NCI-H1417 treated with DMSO at 0.1 percent for 48 hours (cell line): ENCODE measurements around the gene ATXN7L1.
"Not testable (repeated sequence)": the region's sequence is repeated elsewhere in the genome, so short reads cannot be mapped to it uniquely, and the experiment has no call there.

Experiments used
- DNase-seq: peaks from one replicate; lab custom pipeline; 2025; lab: John Stamatoyannopoulos, UW

ATXN7L1 gene

DNA sequence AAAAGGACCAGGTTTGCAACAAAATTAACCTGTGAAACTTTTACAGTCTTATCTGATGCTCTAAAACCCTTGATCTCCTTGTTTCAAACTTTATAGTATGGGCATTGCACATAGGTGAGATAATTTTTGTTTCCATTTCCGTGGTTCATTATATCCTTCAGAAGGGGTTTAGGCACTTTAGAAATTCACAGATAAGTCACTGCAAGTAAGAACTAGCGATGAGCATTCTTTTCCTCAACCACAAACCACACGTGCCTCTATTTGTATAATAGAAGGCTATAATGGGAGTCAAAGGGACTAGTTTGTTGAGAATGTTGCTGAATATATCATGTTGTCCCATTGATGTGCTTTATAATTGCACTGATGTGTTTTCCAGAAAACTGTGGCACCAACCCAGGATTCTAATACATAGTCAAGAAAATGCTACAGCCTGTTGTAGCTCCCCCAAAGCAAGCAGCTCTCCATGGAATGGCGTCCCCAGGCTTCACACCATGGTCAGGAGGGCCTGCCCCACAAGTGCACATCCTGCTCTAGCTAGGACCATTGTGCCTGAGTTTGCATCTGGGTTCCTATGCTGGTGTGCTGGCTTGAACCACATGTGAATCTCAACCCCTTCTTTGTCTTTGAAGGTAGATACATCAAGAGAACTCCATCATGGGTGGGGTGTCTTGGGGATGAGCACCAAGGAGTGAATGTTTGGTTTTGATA, 14.0 kb upstream of the ATXN7L1 start:
- DNase-seq, result no peak

DNA sequence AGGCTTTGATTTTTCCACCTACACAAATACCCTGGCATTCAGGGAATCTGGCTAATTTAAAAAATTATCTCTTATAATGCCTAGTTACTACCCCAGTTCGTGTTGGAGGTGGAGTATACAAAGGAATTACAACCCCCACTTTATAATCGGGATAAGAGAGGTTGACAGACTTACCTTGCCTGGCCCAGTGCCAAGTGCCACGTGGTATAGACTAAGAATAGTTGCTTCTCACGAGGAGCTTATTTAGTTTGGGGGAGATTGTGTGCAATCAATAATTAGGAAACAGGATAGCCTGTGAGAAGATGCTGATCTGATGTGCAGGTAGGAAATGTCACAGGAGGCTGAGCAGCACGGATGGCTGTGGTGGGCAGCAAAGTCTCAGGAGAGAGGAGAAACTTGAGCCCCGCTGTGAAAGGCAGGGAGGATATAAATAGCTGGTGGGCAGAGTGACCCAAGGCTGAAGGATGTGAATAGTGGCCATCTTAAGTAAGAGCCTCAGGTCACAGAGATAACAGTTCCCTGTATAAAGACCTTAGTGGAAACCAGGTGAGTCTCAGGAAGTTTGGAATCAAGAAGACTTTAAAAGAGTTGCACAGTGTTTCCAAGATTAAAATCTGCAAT, 11.3 kb upstream of the ATXN7L1 start:
- no peak for DNase-seq

DNA sequence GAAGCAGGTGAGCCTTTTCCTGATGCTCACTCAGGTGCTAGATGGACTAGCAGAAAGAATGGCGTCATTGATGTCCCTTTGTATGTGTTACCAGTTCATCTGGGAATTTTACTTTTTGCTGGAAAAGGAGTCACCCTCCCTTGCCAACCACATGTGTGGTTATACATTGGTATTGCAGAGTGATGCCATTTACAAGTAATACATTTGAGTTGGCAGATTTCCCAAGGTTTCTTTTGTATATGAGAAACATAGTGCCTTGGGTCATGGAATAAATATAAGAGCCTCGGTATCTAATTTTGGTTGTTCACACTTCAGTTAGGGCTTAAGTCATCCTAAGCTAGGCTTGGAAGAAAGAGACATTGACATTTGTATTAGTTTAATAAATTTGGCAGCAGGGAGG, 10.4 kb upstream of the ATXN7L1 start:
- DNase-seq, result no peak

DNA sequence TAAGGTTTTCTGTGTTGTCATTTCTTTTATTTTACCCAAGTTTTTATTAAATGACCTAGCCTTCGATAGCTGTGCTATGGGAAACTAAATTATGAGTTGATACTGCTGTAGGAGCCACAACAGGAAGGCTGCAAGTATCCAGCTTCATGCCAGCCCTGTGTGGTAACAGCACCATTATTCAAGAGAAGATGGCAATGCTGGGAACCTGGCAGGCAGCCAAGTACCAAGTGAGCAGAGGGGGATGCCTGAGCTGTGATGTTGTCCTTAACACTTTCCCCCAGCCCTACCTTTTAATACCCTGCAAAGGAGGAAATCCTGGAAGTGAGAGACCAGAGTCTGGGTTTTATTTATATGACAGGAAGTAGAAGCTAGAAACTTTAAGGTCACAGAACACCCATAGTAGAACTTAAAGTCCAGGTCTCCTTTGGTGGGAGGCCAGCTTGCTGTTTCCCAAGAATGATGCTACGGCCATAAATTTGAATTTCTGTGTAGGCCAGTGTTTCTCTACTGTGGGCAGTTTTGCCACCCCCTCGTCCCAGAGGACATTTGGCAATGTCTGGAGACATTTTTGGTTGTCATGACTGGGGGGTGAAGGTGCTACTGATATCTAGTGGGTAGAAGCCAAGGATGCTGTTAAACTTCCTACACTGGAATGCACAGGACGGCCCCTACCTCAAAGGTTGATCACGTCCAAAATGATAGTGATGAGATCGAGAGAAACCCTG, 9.2 kb upstream of the ATXN7L1 start:
- DNase-seq, result no peak

DNA sequence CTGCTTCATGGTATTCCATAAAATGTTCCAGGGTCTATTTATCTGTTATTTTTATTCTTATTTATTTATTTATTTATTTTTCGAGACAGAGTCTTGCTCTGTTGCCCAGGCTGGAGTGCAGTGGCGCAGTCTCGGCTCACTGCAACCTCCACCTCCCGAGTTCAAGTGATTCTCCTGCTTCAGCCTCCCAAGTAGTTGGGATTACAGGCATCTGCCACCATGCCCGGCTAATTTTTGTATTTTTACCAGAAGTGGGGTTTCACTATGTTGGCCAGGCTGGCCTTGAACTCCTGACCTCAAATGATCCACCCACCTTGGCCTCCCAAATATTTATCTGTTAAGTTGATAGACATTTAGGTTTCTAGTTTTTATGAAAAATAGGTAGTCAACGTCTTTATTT, 6.8 kb upstream of the ATXN7L1 start:
- not testable (repeated sequence) for DNase-seq

DNA sequence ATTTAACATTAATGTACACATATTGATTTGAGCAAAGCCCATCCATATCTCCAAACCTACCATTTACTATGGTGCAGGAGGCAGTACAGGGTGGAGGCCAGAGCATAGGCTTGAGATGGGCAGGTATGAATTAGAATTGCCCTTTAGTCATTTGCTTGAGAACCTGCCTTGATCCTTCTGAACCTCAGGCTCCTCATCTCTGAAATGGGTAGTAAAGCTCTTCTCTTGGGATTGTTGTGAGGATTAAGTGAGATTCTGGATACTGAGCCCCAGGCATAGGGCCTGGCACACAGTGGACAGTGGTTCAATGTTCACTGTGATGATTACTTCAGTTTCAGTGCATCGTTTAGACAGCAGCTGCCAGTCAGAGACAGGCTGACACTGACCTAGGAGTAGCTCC, 5.0 kb upstream of the ATXN7L1 start:
- no peak for DNase-seq

DNA sequence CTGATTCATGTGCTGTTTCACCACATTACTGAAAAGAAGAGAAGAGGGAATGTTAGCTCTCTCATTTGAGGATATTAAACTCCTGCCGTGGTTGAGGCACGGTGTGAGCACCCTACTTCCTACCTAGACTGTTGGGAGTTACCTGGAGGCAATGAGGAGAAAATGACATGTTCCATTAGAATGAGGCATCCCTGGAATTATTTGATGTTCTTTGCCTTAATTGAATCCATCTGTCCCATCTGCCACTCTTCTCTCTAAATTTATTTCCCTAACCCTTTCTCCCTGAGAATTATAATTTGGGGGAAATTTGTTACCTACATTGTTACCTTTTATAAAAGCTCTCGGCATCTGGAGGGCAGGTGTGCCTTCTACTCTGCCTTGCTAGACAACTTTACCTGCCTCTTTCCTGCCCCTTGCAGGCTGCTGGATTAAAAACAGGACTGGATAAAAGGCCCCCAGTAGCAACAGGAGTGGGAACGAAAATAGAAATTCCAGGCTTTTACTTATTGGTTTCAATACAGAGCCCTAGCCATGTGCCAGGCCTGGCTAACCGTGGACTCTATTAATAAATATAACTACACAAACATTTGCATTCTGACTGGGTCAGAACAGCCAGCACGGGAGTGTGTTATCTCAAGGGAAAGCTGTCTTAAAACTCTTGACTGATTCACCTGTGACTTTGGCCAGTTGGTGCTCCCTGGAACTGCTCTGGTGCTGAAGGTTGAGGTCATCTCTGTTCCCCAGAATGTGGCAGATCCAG, 4.4 kb upstream of the ATXN7L1 start:
- no peak for DNase-seq

DNA sequence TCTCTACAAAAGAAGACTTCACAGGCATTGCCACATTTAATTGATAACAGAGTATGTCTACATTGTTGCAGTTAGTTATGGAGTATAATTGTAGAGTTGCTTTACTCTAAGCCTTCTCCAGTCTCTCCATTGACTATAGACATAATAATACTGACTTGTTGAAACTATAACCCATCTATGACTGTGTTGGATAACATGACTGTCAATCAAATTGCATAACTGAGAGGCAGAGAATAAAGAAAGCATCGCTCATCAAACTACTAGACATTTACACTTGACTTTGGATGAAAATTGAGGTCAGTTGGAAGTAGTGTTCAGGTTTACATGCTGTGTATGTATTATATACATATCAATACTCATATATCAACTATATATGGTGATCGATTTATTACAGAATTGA, 3.4 kb upstream of the ATXN7L1 start:
- DNase-seq, result no peak

DNA sequence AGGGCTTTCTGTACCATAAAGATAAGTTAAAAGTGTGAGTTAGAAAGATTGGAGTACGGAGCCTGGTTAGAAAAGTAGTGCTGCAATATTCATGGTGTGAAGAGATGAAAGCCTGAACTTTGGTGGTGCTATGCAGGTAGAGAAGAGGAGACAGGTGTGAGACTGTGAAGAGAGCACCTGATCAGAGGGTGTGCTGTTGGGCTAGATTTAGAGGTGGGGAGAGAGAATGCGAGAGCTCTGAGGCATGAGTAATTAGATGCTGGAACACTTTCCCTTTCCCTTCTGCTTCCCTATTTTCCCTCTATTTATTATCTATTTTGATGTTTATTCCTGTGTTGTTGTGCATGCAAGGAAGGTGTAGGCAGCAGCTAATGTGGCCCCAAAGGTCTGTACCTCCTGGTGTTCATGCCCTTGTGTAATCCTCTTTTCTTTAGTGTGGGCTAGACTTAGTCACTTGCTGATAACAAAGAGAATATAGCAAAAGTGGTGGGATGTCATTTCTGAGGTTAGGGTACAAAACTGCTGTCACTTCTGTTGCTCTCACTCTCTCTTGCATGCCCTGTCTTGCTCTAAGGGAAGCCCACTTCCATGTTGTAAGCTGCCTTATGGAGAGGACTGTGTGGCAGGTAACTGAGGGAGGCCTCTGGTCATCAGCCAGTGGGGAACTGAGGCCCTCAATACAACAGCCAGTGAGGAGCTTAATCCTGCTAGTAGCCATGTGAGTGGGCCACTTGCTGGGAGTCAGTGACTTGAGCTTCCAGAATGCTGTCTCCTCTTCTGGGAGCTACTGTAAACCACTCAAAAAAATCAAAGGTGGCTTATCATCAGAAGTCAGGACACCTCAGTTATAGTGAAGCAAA, 2.6 kb upstream of the ATXN7L1 start:
- DNase-seq, result no peak

DNA sequence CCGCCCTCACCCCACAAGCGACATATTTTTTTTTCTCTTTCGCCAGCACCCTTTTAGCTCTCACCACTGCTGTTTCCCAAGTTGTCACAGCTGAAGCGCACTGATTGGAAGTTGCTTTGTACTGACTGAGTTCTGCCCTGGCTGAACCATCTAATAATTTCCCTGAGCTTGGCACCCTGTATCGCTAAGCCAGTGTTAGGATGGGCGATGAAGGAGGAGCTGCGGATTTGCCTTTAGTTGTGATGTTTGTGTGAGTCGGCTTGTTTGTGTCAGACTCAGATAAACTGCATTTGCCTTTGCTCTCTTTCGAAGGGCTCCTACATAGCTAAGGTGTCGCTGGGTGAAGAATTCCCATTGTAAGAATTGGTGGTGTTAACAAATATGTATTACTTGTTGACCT, 1.3 kb upstream of the ATXN7L1 start:
- no peak for DNase-seq

DNA sequence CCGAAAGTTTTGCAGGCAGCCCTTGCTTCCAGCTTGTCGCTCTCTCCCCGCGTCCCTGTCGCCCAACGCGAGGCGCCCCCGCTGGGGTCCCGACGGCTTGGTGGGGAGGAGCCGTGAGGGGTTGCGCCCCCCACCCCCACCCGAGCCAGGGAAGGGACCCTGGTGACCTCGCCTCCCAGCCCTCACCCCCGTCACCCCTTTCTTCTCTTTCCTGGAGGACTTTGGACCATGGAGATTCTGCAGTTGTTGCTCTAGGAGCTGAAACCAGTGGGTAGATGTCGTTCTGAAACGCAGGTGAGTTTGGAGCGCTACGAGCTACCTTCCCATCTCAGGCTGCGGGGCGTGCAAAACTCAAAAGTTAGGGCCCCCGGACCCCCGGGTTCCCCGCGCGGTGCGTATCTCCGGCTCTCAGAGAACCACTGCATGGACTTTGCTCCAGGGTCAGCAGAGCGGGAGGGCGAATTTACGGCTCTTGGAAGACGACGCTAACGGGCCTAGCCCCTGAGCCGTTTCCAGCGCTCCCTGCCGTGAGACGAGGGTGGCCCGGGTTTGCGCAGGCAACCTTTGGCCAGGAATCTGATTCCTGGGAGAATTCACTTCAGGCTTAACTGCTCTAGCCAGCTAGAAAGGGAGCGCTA, 684 bp upstream of the ATXN7L1 start:
- no peak for DNase-seq

DNA sequence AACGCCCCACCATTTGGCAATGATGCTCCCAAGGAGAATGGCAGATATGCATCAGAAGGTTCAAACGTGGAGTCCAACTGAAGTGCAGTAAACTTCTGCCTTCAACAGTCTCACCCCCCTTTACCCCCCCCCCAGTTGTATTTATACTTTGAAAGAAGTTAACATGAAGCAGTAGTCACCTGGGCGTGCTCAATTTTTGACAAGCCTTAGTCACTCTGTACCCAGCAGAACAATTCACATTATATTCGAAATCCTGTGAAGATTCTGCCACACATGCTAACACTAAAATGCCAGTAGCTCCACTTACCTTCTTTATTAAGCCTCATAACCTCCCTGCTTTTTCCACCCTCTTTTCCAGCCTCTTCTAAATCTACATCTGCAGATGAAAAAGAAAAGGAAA, 894 bp downstream of the ATXN7L1 start:
- DNase-seq, result no peak

DNA sequence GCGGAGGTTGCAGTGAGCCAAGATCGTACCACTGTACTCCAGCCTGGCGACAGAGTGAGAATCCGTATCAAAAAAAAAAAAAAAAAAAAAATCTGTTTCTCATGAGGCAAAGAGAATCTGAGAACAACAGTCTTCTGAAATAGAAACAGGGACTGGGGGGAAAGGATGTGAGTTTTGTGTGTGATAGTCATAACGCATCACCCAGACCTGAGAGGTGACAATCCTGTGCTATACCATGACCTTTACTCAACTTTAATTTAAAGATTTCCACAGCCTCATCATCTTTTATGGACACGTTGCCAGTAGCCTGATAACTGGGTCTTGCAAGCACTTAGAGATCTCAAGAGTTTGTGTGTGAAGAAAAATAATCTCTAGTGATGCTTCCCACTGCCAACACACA, 2.3 kb downstream of the ATXN7L1 start:
- no peak for DNase-seq

DNA sequence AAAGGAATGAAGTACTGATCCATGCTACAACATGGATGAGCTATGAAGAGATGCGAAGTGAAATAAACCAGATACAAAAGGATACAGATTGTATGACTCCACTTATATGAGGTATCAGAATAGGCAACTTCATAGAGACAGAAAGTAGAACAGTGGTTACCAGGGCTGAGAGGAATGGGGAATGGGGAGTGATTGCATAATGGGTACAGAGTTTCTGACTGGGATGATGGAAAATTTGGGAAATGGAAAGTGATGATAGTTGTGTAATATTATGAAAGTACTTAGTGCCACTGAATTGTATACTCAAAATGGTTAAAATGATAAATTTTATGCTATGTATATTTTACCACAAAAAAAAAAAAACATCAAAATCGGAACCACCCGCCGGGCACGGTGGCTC, 3.9 kb downstream of the ATXN7L1 start:
- DNase-seq, result no peak

DNA sequence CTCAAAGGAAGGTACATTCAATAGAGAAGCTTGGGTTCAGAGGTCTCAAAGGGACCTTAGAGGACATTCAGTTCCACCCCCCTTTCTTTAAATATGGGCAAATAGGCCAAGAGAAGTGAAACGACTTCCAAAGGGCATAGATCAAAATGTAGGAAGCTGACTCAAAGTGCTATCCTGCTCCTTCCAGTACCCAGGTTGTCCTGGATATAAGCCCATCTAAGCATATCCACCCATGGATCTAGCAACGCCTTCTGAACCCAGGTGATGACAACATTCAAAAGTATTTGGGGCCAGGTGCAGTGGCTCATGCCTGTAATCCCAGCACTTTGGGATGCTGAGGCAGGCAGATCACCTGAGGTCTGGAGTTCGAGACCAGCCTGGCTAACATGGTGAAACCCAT, 5.3 kb downstream of the ATXN7L1 start:
- no peak for DNase-seq

DNA sequence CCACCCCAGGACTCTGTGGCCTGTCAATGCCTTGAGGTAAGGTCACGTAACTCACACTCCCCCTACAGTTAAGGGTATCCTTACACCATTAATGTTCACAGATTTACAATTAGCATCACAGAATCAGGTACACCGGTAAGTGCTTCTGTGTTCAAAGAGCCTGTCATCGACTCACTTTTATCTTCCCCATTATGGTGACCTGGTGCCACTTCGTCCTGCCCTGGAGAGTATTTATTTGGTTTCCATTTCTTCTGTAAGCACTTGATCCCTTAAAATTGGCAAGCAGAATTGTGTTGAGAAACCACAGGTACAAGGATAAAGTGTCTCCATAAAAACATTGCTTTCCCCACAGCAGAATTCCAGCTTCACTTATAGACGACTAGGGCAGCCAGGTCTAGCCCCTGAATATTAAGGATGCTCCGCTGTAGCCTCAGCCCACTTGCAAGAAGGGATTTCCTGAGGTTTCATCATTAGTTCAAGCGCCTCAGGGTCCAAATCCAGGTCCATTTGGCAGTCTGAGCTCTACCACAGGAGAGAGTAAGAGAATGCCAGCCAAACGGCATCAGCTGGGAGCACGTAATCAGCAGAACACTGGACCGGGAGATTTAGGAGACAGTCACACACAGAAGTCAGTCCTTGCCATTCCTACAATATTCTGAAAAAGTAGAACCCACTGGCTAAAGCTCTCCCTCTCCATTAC, 10.1 kb downstream of the ATXN7L1 start:
- no peak for DNase-seq

DNA sequence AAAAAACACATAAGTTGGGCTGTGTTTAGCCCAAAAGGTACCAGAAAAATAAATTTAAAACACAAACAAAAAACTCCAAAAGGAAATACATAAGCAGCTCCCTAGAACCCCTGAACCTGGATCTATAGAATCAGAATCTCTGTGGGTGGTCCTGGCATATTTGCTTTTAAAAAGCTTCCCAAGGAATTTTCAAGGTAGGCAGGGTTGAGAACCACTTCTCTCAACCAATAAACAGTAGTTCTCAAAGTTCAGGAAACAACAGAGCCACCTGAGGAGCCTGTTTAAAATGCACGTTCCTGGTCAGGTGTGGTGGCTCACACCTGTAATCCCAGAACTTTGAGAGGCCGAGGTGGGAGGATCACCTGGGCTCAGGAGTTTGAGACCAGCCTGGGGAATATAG, 12.5 kb downstream of the ATXN7L1 start:
- DNase-seq, result no peak

DNA sequence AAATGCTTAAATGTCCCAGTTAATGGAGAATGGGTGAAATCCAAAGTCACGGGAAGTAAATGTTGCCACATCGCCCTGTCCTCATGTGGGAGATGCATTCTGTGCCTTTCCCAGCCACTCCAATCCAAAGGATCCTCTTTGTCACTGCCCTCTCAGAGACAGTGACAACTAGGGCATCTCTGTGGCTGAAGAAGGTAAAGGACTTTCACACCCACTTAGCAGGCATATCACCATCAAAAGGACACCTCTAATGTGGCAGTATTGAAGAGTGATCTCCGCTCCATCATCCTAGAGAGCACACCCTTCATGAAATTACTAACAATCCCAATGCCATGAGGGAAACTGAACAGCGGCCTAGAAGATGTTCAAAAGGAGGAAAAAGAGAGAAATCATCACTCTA, 13.6 kb downstream of the ATXN7L1 start:
- no peak for DNase-seq

DNA sequence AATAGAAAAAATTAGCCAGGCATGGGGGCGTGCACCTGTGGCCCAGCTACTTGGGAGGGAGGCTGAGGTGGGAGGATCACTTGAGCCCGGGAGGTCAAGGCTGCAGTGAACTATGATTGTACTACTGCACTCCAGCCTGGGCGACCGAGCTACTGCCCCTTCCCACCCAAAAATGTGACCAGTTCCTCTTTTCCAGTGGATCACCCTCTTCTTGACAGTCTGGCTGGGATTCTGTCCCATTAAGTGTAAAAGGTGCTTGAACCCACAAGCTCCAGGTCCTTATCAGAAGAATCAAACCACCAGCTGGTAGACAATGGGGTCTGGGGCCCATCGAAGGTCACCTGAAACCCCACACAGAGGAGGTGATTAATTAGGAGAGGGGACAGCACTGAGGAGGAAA, 14.1 kb downstream of the ATXN7L1 start:
- no peak for DNase-seq

DNA sequence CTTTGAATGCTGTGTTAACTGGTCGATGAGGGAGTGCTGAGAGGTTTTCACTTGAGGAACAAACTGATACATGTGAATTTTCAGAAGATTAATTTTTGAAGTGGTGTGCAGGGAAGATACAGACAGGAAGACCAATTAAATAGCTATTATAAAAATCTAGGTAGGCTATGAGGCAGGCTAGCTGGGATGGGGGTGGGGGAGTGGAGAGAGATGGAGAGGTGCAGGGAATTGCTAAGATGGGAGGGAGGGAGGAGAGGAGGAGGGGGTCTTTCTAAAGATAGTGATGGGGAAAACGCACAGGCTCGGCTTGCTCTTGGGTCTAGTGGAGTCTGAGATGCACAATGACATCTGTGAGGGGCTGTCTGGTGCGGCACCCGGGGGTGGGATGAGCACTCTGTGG, 15.2 kb downstream of the ATXN7L1 start:
- no peak for DNase-seq

DNA sequence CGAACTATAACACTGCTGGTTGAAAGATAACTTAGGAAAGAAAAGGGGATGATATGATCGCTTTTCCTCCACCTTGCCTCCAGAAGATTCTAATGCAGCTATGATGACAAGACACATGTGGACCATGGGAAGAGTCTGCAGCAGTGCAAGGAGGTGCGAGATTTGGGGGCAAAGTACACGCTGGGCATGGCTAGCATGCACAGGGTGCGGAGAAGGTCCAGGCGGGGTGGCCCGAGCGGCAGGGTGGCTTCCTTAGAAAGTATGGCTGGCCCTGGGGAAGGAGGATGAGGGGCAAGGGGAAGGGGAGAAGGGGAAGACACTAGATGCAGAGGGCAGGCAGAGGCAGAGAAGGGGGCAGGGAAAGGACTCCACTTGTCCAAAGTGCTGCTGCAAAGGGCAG, 15.6 kb downstream of the ATXN7L1 start:
- DNase-seq, result no peak
